ENCODE measurements around the gene SRPX2.

GRCh38 chrX:100687128-100687527 is 43.1 kb downstream of the SRPX2 start:
- no peak for TF ChIP-seq CTCF (optimal IDR thresholded peaks at IDR 0.05 in 1 of 3, IDR thresholded peaks at IDR 0.05 in 1 of 3, conservative IDR thresholded peaks at IDR 0.05 in 1 of 3; ENCODE audit: extremely low read depth in 1 of 3, insufficient read depth in 2 of 3, low read length in 3 of 3)
- TF ChIP-seq EZH2 (IDR thresholded peaks at IDR 0.05; ENCODE audit: low read length): no peak
